NCI-H1092 treated with DMSO at 0.1 percent for 48 hours (cell line): ENCODE data around the gene UBA1.
A peak's percentile ranks its signal among the peaks of the same experiment; 100 is the strongest.
"Not testable (repeated sequence)": the region's sequence is repeated elsewhere in the genome, so short reads cannot be mapped to it uniquely, and the experiment has no call there.

ENCODE experiments used
- DNase-seq: peaks from one replicate; lab custom pipeline; 2025; lab: John Stamatoyannopoulos, UW

The UBA1 gene

DNA sequence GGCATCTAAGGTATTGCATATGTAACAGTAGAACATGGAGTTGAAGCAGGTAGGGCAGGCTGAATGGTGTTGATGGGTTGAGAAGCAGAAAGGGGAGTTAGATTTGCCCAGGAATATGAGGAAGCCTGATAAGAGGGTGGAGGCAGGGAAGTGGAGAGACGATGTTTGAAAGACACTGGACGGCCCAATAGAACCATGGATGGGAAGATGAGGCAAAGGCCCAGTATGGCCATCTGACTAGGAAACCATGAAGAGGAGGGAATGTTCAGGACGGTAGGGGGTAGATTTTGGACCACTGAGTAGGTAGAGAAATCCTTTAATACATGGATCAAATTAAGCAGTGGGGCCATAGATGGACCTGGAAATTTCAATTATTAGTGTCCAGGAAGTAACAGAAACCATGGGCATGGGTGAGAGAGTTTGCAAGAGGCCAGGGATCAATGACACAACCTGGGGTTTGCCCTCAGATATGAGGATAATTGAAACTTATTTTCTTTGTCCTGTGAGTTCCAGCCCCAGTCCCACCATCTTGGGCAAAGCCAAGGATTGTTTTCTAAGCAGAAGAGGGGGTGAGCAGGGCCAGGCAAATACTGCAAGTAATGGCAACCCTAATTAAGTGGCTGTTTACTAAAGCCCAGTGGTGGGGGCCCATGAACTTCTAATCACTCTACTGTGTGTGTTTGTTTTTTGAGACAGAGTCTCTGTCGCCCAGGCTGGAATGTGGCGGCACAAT lies 36.7 kb downstream of the UBA1 start:
- no peak for DNase-seq

DNA sequence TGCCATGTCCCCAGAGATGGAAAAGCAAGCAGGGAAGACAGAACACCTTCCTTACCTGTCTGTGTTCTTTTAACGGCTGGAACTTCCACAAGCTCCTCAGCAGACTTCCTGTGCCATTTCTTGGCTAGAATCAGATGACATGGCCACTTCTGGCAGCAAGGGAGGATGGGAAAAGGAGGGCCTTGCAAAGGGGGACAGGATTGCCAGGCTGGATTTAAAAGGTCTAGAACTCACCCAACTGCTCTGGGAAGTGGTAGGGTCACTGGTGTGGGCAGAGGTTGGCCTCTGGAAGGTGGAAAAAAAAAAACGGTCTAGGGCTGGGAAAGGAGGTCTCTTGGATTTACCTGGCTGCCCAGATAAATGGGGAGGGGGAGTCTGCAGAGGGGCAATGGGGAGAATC lies 37.5 kb downstream of the UBA1 start:
- no peak for DNase-seq

DNA sequence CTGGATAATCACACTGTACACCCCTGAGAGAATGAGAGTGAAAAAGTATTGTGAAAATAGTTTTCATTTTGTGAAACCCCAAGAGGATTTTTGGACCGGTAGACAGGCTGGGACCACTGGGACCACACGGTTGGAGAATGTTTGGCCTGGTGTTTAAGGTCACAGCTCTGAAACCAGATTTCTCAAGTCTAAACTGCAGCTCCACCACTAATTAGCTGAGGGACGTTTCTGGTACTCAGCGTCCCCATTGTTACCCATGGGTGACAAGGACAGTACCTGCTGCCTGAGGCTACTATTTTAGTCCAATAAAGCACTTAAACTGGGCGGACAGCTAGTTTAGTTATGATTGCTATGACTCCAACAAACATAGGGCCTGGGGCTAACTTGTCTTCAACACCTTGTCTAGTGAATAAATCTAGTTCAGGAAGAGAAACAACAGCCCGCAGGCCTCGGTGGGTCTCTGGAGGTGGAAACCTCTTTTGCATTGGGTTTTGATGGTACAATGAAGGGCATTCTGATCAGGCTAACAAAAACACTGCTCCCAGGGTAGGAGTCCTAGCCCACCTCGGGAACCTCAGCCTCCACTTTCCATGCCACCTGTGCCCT lies 38.7 kb downstream of the UBA1 start:
- no peak for DNase-seq

DNA sequence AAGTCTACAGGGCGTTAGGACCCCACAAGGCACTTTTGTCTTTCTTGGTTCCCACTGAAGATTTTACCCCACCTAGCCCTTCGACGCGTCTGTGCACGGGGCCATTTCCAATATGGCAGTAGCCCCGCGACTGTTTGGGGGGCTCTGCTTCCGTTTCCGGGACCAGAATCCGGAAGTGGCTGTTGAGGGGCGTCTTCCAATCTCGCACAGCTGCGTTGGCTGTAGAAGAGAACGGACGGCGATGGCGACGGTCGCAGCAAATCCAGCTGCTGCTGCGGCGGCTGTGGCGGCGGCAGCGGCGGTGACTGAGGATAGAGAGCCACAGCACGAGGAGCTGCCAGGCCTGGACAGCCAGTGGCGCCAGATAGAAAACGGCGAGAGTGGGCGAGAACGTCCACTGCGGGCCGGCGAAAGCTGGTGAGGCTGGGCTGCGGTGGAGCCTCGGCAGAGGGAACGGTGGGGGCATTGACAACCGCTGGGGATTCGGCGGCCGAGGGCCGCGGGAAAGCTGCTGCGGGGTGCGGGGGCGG lies 39.2 kb downstream of the UBA1 start, which contains the start of gene USP11:
Gene USP11, plus strand, starts transcription at position 207 of the 530 bp plus-strand sequence. Its CDS starts 35 bp downstream, at position 242.
- peak; percentile 75 for DNase-seq

DNA sequence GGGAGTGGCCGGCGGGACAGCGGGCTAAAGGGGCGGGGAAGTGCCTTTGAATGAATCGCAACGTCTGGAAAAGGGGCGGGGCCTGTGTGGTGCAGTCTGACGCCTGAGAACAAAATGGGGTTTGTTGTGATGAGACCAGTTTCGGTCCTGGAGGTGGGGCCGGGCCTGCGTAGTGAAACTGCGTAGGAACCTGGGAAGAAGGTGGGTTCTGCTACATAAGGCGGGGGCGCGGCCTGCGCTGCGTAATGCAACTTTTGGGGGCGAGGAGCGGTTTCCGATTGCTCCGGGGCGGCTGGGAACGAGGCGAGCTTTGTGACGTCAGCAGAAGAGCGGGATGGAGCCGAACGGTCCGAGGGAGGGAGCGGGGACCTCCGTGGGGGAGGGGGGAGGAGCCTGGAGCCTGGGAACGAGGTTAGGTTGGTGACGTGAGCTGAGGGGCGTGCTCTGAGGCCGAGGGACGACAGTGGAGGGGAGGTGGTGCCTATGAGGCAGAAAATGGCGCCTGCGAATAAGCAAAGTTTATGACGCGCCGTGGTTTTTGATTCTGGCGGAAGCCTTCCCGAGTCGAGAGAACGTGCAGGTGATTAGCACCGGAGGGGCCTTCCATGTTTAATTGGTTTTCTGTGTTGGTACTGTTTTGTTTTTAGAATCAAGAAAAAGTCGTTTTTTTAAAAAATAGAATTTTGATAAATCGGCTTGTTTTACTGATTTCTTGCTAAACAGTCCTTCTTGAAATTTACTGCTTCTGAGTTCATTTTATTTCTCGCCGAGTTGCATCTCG lies 39.9 kb downstream of the UBA1 start:
- DNase-seq = peak; percentile 99

DNA sequence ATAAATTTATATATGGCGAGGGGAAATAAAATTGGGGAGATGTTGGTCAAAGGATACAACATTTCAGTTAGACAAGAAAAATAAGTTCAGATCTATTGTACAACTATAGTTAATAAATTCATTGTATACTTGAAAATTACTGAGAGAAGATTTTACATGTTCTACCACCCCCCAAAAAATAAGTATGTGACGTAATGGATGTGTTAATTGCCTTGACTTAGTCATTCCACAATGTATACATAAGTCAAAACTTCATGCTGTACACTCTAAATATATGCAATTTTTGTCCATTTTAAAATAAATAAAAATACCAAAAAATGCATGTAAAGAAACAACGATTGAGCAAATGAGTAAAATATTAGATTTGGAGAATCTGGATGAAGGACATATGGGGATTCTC lies 41.0 kb downstream of the UBA1 start:
- no peak for DNase-seq

DNA sequence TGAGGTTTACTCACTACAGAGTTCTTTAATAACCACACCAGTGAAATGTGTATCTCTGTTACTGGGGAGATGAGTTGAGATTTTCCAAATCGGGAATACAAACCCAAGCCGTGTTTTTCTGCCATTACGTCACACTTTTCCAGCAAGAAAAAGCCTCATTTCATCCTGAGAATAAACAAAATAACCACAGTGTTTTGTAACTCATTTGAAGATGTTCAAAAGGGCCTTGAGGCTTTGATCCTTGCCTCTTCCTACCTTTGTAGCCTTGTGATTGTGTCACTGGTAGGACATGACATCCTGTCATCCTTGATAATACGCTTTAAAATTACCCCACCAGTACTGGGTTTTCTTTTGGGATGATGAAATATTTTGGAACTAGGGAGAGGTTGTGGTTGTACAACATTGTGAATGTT lies 42.1 kb downstream of the UBA1 start:
- DNase-seq = no peak

DNA sequence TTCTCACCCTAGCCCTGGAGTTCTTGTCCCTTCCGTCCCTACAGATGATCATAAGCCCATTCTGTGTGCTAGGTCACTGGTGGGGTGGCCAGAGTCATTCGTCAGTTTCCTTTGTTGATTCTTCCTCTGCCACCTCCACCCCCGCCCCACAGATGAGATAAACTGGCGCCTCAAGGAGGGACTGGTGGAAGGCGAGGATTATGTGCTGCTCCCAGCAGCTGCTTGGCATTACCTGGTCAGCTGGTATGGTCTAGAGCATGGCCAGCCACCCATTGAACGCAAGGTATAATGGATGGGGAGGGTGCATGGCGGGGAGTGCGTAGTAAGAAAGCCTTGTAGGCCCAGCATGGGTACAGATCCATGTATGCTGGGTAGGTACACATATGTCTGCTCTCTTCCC lies 45.6 kb downstream of the UBA1 start:
- no peak for DNase-seq

DNA sequence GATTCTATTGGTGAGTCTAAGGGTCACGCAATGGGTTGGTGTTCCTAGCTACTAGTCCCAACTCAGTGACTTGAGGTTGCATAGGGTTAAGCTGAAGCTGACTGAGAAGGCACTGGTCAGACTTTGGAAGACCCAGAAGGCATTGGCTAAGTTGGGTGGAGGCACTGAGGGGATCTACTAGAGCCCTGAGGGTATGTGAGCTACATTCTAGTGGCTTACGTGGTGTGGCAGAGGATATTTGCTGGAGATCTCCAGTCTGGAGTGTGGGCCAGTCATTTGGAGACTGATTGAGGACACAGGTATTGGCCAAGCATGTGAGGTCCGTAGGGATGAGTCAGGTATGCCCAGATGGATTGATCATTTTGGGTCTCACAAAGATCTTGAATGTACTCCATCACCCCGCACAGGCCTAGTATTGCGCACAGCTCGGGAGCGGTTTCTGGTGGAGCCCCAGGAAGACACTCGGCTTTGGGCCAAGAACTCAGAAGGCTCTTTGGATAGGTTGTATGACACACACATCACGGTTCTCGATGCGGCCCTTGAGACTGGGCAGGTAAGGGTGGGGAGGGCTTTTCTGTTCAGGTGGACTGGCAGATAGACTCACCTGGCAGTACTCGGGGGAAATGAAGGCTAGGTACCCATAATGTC lies 46.4 kb downstream of the UBA1 start:
- no peak for DNase-seq

DNA sequence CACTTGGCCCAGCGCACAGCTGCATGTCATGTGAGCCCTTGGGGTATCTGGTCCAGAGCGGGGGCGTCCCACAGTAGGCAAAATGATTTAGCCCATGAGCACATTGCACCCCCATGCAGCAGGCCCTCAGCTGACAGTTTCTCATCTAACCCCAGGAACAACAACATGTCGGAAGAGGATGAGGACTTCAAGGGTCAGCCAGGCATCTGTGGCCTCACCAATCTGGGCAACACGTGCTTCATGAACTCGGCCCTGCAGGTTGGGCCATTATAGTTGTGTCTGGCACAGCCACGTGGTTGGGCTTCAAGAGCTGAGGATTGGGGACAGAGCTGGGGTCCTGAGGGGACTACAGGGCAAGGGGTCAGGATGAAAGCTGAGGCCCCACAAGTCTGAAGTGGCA lies 47.0 kb downstream of the UBA1 start:
- no peak for DNase-seq

DNA sequence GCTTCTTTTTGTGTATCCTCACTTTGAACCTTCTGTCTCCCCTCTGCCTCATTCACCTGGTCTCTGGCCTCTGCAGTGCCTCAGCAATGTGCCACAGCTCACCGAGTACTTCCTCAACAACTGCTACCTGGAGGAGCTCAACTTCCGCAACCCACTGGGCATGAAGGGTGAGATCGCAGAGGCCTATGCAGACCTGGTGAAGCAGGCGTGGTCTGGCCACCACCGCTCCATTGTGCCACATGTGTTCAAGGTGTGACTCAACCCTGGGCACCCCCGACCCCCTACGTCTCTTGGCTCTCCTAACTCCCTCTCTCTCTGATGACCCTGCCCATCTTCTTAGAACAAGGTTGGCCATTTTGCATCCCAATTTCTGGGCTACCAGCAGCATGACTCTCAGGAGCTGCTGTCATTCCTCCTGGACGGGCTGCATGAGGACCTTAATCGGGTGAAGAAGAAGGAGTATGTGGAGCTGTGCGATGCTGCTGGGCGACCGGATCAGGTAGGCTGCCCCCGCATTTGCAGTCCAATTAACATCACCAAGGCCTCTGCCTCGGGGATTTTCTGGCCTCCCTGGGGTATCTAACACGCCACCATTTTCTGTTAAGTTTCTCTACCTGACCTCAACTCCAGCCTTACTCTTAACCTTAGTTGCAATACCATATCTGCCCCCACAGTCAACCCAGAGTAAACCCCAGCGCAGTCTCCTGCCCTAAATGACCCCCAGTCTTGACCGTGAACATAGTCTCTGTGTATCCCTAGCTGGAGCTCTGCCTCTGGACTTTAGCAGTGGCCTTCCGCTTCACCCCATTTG lies 47.8 kb downstream of the UBA1 start:
- no peak for DNase-seq

DNA sequence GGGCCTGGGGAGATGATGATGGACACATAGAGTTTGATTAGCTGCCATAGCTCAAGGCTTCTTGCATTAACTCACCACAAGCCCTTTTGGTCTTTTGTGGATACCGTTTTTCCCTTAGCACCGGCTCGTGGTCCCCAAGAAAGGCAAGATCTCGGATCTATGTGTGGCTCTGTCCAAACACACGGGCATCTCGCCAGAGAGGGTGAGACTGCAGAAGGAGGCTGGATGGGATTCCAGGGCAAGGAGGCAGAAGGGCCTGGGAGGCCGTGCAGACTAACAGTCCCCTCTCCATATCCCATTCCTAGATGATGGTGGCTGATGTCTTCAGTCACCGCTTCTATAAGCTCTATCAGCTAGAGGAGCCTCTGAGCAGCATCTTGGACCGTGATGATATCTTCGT lies 48.7 kb downstream of the UBA1 start:
- no peak for DNase-seq

DNA sequence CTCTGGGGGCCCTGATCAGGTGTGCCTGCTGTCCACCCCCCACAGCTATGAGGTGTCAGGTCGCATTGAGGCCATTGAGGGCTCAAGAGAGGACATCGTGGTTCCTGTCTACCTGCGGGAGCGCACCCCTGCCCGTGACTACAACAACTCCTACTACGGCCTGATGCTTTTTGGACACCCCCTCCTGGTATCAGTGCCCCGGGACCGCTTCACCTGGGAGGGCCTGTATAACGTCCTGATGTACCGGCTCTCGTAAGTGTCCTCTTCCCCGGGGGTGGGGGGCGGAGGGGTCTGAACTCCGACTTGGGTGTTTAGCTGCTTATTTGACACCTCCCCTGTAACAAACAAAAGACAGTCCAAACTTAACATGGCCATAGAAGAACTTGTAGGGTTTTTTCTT lies 49.7 kb downstream of the UBA1 start:
- DNase-seq = no peak

DNA sequence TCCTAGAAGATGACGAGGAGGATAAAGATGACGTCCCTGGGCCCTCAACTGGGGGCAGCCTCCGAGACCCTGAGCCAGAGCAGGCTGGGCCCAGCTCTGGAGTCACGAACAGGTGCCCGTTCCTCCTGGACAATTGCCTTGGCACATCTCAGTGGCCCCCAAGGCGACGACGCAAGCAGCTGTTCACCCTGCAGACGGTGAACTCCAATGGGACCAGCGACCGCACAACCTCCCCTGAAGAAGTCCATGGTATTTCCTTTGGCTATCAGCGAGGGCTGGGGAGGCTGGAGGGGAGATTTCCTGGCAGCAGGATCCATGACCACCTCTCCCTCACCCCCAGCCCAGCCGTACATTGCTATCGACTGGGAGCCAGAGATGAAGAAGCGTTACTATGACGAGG lies 51.0 kb downstream of the UBA1 start:
- no peak for DNase-seq

DNA sequence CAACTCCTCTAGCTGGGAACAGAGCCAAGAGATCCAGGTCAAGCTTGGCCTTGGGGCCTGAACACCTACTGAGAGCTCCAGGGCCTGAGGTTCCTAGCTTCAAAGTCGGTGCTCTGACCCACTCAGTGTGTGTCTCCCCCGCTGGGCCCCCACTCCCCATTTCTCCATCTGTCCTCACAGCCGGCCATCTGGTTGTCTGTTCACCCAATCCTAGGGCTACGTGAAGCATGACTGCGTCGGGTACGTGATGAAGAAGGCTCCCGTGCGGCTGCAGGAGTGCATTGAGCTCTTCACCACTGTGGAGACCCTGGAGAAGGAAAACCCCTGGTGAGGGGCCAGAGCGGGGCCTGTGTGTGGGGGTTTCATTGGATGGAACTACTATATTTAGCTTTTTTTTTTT lies 51.5 kb downstream of the UBA1 start:
- DNase-seq = no peak

DNA sequence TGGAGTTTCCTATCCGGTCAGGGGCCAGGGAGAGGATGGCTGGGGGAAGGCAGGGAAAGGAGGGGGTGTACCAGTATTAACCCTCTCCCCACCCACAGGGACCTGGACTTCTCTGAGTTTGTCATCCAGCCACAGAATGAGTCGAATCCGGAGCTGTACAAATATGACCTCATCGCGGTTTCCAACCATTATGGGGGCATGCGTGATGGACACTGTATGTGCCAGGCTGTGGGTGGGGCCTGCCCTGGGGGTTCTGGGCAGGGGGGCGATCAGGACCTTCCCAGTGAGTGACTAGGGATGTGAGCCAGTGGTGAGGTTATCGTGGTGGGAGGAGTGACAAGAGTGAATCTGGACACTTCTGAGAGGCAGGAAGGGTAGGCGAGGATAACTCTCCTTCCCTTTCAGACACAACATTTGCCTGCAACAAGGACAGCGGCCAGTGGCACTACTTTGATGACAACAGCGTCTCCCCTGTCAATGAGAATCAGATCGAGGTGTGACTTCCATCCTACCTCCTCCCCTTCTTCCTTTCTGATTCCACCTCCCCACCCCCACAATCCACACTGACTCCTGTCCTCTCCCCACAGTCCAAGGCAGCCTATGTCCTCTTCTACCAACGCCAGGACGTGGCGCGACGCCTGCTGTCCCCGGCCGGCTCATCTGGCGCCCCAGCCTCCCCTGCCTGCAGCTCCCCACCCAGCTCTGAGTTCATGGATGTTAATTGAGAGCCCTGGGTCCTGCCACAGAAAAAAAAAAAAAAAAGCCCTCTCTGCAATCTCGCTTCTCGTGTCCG lies 53.8 kb downstream of the UBA1 start:
- DNase-seq = no peak

DNA sequence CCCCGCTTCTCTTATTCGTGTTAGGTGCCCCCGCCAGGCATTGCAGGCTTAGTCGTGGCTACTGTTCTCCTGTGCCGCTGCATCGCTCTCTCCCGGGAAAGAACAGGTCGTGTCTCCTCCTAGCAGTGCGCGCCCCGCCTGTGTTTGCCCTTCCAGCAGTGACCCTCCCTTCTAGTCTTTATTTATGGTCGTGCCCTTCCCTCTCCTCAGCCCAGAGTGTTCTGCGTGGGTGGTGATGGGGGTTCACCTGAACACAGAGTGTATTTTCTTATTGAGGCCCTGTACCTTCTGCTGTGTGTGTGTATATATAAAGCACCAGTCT lies 54.3 kb downstream of the UBA1 start:
- DNase-seq = no peak

DNA sequence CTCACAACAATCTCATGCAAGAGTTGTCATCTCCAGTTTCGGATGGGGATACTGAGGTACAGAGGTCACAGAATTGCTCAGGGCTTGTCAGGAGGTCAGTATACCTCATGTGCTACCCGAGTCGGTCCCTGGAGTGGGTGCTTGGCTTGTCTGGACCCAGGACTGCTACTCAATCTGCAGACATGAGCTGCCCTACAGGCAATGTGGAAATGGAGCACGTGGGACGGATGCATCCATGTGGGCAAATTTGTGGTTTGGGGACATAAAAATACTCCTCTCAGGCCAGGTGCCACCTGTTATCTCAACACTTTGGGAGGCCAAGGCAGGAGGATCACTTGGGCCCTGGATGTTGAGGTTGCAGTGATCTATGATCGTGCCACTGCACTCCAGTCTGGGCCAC lies 54.9 kb downstream of the UBA1 start:
- DNase-seq = no peak

DNA sequence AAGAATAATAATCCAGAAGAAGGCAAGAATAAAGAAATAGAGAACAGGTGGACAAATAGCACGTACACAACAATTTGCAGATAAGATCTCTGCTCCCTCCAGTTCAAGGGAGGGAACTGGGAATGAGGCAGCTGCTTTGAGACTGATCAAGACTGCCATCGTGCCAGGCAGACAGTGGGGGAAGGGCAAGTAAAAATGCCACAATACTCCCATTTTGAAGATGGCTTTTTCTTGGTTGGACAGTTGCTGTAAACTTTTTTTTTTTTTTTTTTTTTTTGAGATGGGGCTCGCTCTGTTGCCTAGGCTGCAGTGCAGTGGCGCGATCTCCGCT lies 56.4 kb downstream of the UBA1 start:
- no peak for DNase-seq

DNA sequence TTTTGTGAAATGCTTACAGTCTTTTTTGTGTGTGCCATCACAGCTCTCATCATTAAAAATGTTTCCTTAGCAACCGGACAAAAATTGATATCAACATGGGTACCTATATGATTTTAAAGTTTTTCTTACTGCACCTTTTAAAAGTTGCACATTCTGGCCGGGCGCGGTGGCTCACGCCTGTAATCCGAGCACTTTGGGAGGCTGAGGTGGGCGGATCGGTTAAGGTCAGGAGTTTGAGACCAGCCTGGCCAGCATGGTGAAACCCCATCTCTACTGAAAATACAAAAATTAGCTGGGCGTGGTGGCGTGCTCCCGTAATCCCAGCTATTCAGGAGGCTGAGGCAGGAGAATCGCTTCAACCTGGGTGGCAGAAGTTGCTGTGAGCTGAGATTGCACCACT lies 64.0 kb downstream of the UBA1 start:
- not testable (repeated sequence) for DNase-seq
